Astrocyte of the cerebellum (primary cell): ENCODE results near the gene EMX1.

ENCODE experiments used
- DNase-seq: peaks from one replicate; pipeline ENCODE4 v3.0.0-alpha.2; 2011; ENCODE audit warnings: low read depth
- H3K4me3 ChIP-seq: 2 replicates; pipeline ENCODE4 v1.5.1; 2011; ENCODE audit warnings: mild to moderate bottlenecking, low read depth, low read length, moderate library complexity
- in situ Hi-C: cut with HindIII; loops from 2 replicates; pipeline ENCODE4 v1.10.0; 2017; ENCODE audit warnings: low sequenced_read_pairs
- TF ChIP-seq, protein P1 (sequence below): IDR thresholded peaks from 2 replicates; pipeline ENCODE4 v1.5.1; 2012; ENCODE audit warnings: low read length, low read depth, moderate library complexity, mild to moderate bottlenecking; ENCODE audit errors: missing control alignments

The EMX1 gene

DNA sequence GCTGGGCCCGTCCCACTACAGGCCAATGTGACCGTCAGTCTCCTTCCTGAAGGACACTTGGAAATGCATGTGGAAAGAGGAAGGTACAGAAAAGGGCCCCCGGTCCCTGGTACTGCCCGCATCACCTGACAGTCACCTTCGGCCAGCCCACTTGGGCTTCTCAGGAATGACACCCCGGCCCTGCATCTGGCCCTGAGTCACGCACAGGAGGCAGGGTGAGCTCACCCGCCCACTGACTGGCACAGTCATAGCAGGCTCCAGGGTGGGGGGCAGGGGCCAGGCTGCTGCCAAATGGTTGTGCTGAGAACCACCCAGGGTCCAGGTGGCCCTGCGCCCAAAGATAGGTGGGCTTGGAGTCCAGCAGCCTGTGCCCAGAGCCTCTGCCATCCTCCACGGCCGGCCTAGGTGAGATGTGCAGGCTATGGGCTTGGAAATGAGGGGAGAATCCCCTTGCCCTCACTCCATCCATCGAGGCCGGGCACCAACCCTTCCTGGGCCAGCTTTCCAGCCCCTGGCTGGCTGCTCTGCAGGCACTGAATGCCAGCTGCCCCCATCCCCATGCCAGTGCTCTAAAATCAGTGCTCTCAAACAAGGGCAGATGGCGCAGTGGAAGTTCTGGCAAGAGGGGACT lies 14.1 kb downstream of the EMX1 start:
- TF ChIP-seq, protein P1, sequence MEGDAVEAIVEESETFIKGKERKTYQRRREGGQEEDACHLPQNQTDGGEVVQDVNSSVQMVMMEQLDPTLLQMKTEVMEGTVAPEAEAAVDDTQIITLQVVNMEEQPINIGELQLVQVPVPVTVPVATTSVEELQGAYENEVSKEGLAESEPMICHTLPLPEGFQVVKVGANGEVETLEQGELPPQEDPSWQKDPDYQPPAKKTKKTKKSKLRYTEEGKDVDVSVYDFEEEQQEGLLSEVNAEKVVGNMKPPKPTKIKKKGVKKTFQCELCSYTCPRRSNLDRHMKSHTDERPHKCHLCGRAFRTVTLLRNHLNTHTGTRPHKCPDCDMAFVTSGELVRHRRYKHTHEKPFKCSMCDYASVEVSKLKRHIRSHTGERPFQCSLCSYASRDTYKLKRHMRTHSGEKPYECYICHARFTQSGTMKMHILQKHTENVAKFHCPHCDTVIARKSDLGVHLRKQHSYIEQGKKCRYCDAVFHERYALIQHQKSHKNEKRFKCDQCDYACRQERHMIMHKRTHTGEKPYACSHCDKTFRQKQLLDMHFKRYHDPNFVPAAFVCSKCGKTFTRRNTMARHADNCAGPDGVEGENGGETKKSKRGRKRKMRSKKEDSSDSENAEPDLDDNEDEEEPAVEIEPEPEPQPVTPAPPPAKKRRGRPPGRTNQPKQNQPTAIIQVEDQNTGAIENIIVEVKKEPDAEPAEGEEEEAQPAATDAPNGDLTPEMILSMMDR: no peak
- no peak for DNase-seq
- in situ Hi-C loops: no loop called here

DNA sequence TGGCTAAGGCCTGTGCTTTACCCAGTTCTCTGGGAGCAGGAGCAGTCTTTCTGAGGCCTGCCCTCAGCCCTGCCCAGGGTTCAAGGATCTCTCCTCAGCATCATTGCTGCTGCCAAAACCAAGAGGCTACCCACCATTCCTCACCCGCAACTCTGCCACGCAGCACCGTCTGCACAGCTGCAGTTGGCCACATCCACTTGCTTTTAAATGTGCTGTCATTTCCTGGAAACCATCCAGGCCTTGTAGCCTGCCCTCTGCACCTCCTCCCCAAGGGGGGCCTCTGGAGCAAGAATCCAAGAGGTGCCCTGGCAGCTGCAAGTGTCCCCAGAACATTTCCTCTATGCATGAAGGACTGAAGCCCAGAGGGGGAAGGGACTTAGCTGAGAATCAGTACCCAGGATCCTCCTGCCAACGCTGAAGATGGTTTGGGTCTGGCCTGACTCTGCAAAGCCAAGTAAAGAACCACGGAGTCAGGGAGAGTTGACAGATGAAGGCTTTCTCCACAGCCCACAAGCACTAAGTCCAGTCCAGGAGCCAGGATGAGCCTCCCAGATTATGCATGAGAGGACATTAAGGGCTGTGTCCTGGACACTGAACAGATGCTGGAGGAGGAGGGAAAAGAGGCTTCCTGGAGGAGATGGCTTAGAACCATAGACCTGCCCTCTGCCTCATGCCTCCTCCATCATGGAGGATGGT lies 14.9 kb downstream of the EMX1 start:
- in situ Hi-C loops: no loop called here
- DNase-seq: no peak
- H3K4me3 ChIP-seq: no peak overlapping the region
- TF ChIP-seq, protein P1: no peak

More for the DNA sequence above, 14.1 kb downstream of the EMX1 start:
- H3K4me3 ChIP-seq: no peak overlapping the region

DNA sequence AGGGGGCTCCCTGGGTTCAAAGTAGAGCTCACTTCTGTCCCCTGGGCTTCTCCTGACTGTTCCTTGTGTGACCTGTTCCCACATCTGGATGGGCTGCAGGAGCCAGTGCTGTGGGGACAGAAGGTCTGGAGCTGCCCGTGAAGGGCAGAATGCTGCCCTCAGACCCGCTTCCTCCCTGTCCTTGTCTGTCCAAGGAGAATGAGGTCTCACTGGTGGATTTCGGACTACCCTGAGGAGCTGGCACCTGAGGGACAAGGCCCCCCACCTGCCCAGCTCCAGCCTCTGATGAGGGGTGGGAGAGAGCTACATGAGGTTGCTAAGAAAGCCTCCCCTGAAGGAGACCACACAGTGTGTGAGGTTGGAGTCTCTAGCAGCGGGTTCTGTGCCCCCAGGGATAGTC lies 15.5 kb downstream of the EMX1 start:
- DNase-seq: no peak
- H3K4me3 ChIP-seq: no peak overlapping the region
- in situ Hi-C loops: no loop called here
- TF ChIP-seq, protein P1: no peak

DNA sequence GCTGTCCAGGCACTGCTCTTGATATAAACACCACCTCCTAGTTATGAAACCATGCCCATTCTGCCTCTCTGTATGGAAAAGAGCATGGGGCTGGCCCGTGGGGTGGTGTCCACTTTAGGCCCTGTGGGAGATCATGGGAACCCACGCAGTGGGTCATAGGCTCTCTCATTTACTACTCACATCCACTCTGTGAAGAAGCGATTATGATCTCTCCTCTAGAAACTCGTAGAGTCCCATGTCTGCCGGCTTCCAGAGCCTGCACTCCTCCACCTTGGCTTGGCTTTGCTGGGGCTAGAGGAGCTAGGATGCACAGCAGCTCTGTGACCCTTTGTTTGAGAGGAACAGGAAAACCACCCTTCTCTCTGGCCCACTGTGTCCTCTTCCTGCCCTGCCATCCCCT lies 15.9 kb downstream of the EMX1 start:
- in situ Hi-C loops: no loop called here

DNA sequence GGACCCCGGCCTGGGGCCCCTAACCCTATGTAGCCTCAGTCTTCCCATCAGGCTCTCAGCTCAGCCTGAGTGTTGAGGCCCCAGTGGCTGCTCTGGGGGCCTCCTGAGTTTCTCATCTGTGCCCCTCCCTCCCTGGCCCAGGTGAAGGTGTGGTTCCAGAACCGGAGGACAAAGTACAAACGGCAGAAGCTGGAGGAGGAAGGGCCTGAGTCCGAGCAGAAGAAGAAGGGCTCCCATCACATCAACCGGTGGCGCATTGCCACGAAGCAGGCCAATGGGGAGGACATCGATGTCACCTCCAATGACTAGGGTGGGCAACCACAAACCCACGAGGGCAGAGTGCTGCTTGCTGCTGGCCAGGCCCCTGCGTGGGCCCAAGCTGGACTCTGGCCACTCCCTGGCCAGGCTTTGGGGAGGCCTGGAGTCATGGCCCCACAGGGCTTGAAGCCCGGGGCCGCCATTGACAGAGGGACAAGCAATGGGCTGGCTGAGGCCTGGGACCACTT lies 16.4 kb downstream of the EMX1 start:
- TF ChIP-seq, protein P1: no peak
- no peak overlapping the region for H3K4me3 ChIP-seq

More for the DNA sequence above, 15.9 kb downstream of the EMX1 start:
- no peak overlapping the region for H3K4me3 ChIP-seq
- DNase-seq: no peak
- TF ChIP-seq, protein P1: no peak

DNA sequence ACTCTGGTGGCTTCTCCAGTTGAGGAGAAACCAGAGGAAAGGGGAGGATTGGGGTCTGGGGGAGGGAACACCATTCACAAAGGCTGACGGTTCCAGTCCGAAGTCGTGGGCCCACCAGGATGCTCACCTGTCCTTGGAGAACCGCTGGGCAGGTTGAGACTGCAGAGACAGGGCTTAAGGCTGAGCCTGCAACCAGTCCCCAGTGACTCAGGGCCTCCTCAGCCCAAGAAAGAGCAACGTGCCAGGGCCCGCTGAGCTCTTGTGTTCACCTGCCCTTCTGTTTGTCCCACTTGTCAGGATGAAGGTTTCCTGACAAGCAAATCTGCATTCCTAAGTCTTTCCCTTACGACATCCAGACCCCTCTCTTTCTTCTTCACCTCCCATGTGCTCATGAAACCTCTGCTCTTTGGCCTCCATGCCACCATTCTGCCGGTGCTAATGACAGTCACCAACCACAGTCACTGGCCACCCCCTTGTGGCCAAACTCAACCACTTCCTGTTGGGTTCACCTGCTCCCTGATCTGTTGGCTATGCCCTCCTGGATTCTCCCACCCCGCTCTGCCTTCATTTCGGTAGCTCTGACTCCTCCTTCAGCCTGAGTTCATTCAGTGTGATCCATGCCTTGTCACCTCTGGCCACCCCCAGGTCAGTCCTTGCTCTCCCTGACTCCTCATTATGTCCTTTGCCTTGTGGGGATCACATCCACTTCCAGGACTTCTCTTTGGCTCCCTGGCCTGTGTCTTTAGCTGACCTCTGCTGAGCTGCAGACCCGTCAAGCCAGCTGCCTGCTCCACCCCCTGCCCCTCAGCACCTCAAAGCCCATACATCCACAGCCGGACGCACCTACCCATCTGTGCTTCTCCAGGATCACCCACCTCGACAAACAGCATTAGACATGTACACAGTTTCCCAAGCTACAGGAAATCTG lies 17.6 kb downstream of the EMX1 start:
- no peak for DNase-seq
- in situ Hi-C loops: no loop called here

More for the DNA sequence above, 16.4 kb downstream of the EMX1 start:
- in situ Hi-C loops: no loop called here
- no peak for DNase-seq

More for the DNA sequence above, 17.6 kb downstream of the EMX1 start:
- no peak overlapping the region for H3K4me3 ChIP-seq
- TF ChIP-seq, protein P1: no peak
